CD14-positive monocyte (primary cell): ENCODE results near the gene TMEM134. TPM values are rescaled to one million over a fixed set of nuclear protein-coding genes. Genes with fewer than 3 reads are reported as not detected.
A peak's percentile ranks its signal among the peaks of the same experiment; 100 is the strongest.

Experiments
- DNase-seq, 3 donors: peaks; one replicate each; pipeline ENCODE4 v3.0.0-alpha.2; 2011 to 2022
- H2AFZ ChIP-seq: 2 replicates; pipeline ENCODE4 v1.6.0; 2012; ENCODE audit warnings: mild to moderate bottlenecking, low read depth, low read length, inconsistent platforms; ENCODE audit not compliant: insufficient read depth, poor library complexity, severe bottlenecking
- H3K27ac ChIP-seq, 2 donors: 1 replicate in 1 of 2; 2 replicates in 1 of 2; pipeline ENCODE4 v1.5.1; 2012 to 2013; ENCODE audit warnings: low read length in 2 of 2, control low read depth in 1 of 2, inconsistent platforms in 1 of 2, low read depth in 1 of 2, mild to moderate bottlenecking in 1 of 2
- H3K27me3 ChIP-seq, 2 donors: one replicate each; pipeline versions ENCODE4 v1.6.0 to v1.6.1; 2011 to 2013; ENCODE audit warnings: low read length in 2 of 2; ENCODE audit not compliant: control insufficient read depth in 2 of 2, insufficient read depth in 2 of 2
- H3K36me3 ChIP-seq, 2 donors: replicated peaks in 1 of 2; 1 replicate in 1 of 2; 2 replicates in 1 of 2; pipeline versions ENCODE4 v1.5.1 to v1.6.1; 2012 to 2013; ENCODE audit warnings: low read length in 2 of 2, control low read depth in 1 of 2, inconsistent platforms in 1 of 2, mild to moderate bottlenecking in 1 of 2; ENCODE audit not compliant: insufficient read depth in 2 of 2, control insufficient read depth in 1 of 2
- H3K4me1 ChIP-seq, 2 donors: 1 replicate in 1 of 2; 2 replicates in 1 of 2; pipeline versions ENCODE4 v1.5.1 to v1.6.1; 2012 to 2013; ENCODE audit warnings: low read length in 2 of 2, control low read depth in 1 of 2, inconsistent platforms in 1 of 2, mild to moderate bottlenecking in 1 of 2, moderate library complexity in 1 of 2; ENCODE audit not compliant: insufficient read depth in 2 of 2, control insufficient read depth in 1 of 2
- H3K4me2 ChIP-seq: replicated peaks from 2 replicates; pipeline ENCODE3; 2012; ENCODE audit warnings: low read length, moderate library complexity, mild to moderate bottlenecking; ENCODE audit not compliant: poor library complexity, severe bottlenecking; ENCODE audit errors: extremely low read depth
- H3K4me3 ChIP-seq, 3 experiments: fragments of 200-600 bp in 1 of 3; sonication (generic) in 1 of 3; replicated peaks in 1 of 3; 1 replicate in 2 of 3; 2 replicates in 1 of 3; pipeline ENCODE4 v1.5.1; 2011 to 2013; ENCODE audit warnings: low read length in 3 of 3, mild to moderate bottlenecking in 3 of 3, control low read depth in 2 of 3, low read depth in 2 of 3, inconsistent platforms in 1 of 3, moderate library complexity in 1 of 3
- H3K79me2 ChIP-seq: 2 replicates; pipeline ENCODE4 v1.6.0; 2012; ENCODE audit warnings: mild to moderate bottlenecking, control low read depth, inconsistent platforms, low read length, moderate library complexity; ENCODE audit not compliant: insufficient read depth
- H3K9ac ChIP-seq: 2 replicates; pipeline ENCODE4 v1.6.0; 2017; ENCODE audit warnings: low read length, mild to moderate bottlenecking; ENCODE audit not compliant: insufficient read depth, poor library complexity, severe bottlenecking
- H3K9me3 ChIP-seq, 2 donors: replicated peaks in 1 of 2; 1 replicate in 1 of 2; 2 replicates in 1 of 2; pipeline versions ENCODE4 v1.5.1 to v1.6.1; 2012 to 2013; ENCODE audit warnings: low read length in 2 of 2, control low read depth in 1 of 2; ENCODE audit not compliant: control insufficient read depth in 1 of 2, insufficient read depth in 1 of 2
- H4K20me1 ChIP-seq: 2 replicates; pipeline ENCODE4 v1.6.0; 2012; ENCODE audit warnings: mild to moderate bottlenecking, low read length, control low read depth, moderate library complexity; ENCODE audit not compliant: insufficient read depth
- H3K27ac Mint-ChIP-seq, 7 donors: one replicate each; pipeline ENCODE4 v1.8.0; 2020; ENCODE audit warnings: mild to moderate bottlenecking in 7 of 7, mixed read lengths in 7 of 7, moderate library complexity in 6 of 7, inconsistent platforms in 2 of 7
- H3K27me3 Mint-ChIP-seq, 3 donors: one replicate each; pipeline ENCODE4 v1.8.0; 2021 to 2022; ENCODE audit warnings: low read depth in 3 of 3, mild to moderate bottlenecking in 3 of 3, mixed read lengths in 3 of 3, moderate library complexity in 3 of 3, inconsistent platforms in 1 of 3
- H3K36me3 Mint-ChIP-seq, 2 donors: one replicate each; pipeline ENCODE4 v1.8.0; 2020; ENCODE audit warnings: mixed read lengths in 2 of 2, inconsistent platforms in 1 of 2, mild to moderate bottlenecking in 1 of 2
- H3K4me1 Mint-ChIP-seq: one replicate; pipeline ENCODE4 v1.8.0; 2020; ENCODE audit warnings: mild to moderate bottlenecking, mixed read lengths
- H3K4me3 Mint-ChIP-seq, 2 donors: one replicate each; pipeline ENCODE4 v1.8.0; 2020; ENCODE audit warnings: mild to moderate bottlenecking in 2 of 2, mixed read lengths in 2 of 2, moderate library complexity in 1 of 2
- H3K9me3 Mint-ChIP-seq, 7 donors: one replicate each; pipeline ENCODE4 v1.8.0; 2020 to 2022; ENCODE audit warnings: mixed read lengths in 7 of 7, mild to moderate bottlenecking in 6 of 7, moderate library complexity in 6 of 7, inconsistent platforms in 2 of 7
- CTCF ChIP-seq: fragments of 200-600 bp; IDR thresholded peaks from one replicate; pipeline ENCODE4 v1.8.0; 2022; ENCODE audit warnings: antibody characterized with exemption, mild to moderate bottlenecking
- WGBS: methylation state at CpG from one replicate; pipeline ENCODE4 v1.1.5; 2013; ENCODE audit warnings: missing lambda C conversion rate; ENCODE audit not compliant: insufficient coverage; 5-methylcytosine and 5-hydroxymethylcytosine counted together
- intact Hi-C, 2 donors: fragments of 100-400 bp; cut with micrococcal nuclease; formaldehyde crosslinking; loops; one replicate each; pipeline versions ENCODE4 v1.15.0 to v1.15.1; 2023
- polyA plus RNA-seq, 3 donors: library from polyadenylated mRNA; depleted of rRNA in 1 of 3; unstranded in 2 of 3; stranded (reverse) in 1 of 3; fragments of 300-500 nt in 2 of 3; fragments of >200 nt in 1 of 3; fragmentation: Illumina TruSeq in 2 of 3; gene quantifications; 1 replicate in 2 of 3; 2 replicates in 1 of 3; pipeline ENCODE4 v1.2.3, GENCODE V29; 2012 to 2021

TMEM134 gene
- polyA plus RNA-seq, 3 donors = 67.4 to 104 (median 76.8) TPM

- H3K27me3 Mint-ChIP-seq = peaks cover 3 to 4% (median 3%) of the 10 kb centered on the region in 3 donors
- 100% methylated on average over 3 of the region's 5 CpGs for WGBS
Measured at GRCh38 chr11:67445515-67445914, 23.5 kb downstream of the TMEM134 start.

More at GRCh38 chr11:67445515-67445914, 23.5 kb downstream of the TMEM134 start:
- no peak overlapping the region for H3K4me3 ChIP-seq
- no peak overlapping the region for H3K9ac ChIP-seq
- peaks cover 44 to 67% of the 10 kb centered on the region in 2 donors for H3K4me1 ChIP-seq
- DNase-seq = no peak
- no peak overlapping the region for H3K4me2 ChIP-seq
- H2AFZ ChIP-seq = no peak overlapping the region
- no peak overlapping the region for H3K27ac ChIP-seq
- no peaks in the 10 kb centered on the region for H3K79me2 ChIP-seq
- intact Hi-C loops = no loop called here
- Mint-ChIP-seq H3K9me3 (no peaks in the 10 kb centered on the region), H3K4me3 (peak overlapping the region in 1 of 2 donors; percentile 8), H3K36me3 (peaks cover 18 to 21% of the 10 kb centered on the region in 2 donors), H3K4me1 (peaks cover 58% of the 10 kb centered on the region), H3K27ac (peak overlapping the region in 1 of 7 donors; percentile 78)
- H3K27me3 ChIP-seq = no peaks in the 10 kb centered on the region
- peaks cover under 1 to 15% of the 10 kb centered on the region in 2 donors for H3K36me3 ChIP-seq
- no peak for TF ChIP-seq CTCF
- H4K20me1 ChIP-seq = peaks cover 23% of the 10 kb centered on the region
- no peaks in the 10 kb centered on the region for H3K9me3 ChIP-seq
